ENCODE data around the gene SLC44A3. TPM values are rescaled to one million over a fixed set of nuclear protein-coding genes. Genes with fewer than 3 reads are reported as not detected.

SLC44A3 gene
- total and polyA plus RNA-seq, 2 donors = 4.7 to 6.8 TPM

DNA sequence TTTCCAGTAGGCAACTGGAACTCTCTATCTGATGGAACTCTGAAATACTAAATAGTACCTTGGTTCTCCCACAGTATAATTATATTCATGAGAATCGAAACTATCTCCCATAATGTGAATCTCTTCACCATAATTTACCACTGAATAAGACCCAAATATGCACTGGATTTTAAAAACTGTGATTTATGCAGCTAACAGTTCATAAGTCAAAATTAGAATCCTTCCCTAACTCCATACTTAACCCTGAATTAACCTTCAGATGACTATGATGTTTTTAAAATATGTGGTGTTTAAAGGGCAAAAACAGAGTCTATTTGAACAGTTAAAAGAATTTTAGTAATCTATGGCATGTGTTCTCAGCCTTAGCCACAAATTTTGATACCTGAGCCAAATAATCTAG lies 22.9 kb upstream of the SLC44A3 start:
- Histone ChIP-seq H3K27ac (ENCODE audit: low read depth in 1 of 2, low read length in 1 of 2) (no peak overlapping the region), H3K4me3 (ENCODE audit: low read length in 2 of 2) (no peak overlapping the region), H3K9me3 (ENCODE audit: control insufficient read depth in 2 of 2, insufficient read depth in 1 of 2, low read length in 1 of 2) (no peaks in the 10 kb centered on the region), H3K4me1 (ENCODE audit: control insufficient read depth in 2 of 2, insufficient read depth in 2 of 2, low read length in 2 of 2) (peaks cover 0 to 9% of the 10 kb centered on the region in 2 donors), H3K27me3 (ENCODE audit: control insufficient read depth in 2 of 2, insufficient read depth in 1 of 2, low read length in 1 of 2) (no peaks in the 10 kb centered on the region), H3K36me3 (ENCODE audit: control insufficient read depth in 2 of 2, insufficient read depth in 2 of 2, low read length in 1 of 2) (no peaks in the 10 kb centered on the region)
- DNase-seq (ENCODE audit: low read depth in 6 of 9, low spot score in 9 of 9) = no peak
- 91% methylated on average over 1 of the region's 1 CpG for WGBS

DNA sequence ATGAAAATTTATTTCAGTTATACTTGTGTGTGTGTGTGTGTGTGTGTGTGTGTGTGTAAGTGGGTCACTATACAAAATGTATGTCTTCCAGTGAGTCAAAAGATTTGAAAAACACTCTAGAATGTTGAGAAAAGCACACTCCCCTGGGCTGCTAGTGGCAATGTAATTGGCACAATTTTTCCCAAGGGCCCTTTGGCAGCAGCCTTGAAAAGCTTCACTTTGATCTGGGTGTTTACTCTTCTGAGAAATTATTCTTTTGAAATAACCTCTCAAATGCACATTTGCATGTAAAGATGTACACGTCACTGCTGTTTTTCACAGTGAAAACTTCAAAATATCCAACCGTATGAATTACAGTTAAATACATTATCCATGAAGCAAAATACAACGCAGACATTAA lies 22.1 kb upstream of the SLC44A3 start:
- Histone ChIP-seq H3K4me3 (ENCODE audit: low read length in 2 of 2) (no peak overlapping the region), H3K36me3 (ENCODE audit: control insufficient read depth in 2 of 2, insufficient read depth in 2 of 2, low read length in 1 of 2) (no peaks in the 10 kb centered on the region), H3K9me3 (ENCODE audit: control insufficient read depth in 2 of 2, insufficient read depth in 1 of 2, low read length in 1 of 2) (no peaks in the 10 kb centered on the region), H3K27me3 (ENCODE audit: control insufficient read depth in 2 of 2, insufficient read depth in 1 of 2, low read length in 1 of 2) (no peaks in the 10 kb centered on the region), H3K27ac (ENCODE audit: low read depth in 1 of 2, low read length in 1 of 2) (no peak overlapping the region), H3K4me1 (ENCODE audit: control insufficient read depth in 2 of 2, insufficient read depth in 2 of 2, low read length in 2 of 2) (peaks cover 0 to 13% of the 10 kb centered on the region in 2 donors)
- DNase-seq (ENCODE audit: low read depth in 6 of 9, low spot score in 9 of 9) = no peak
- 96% methylated on average over 3 of the region's 3 CpGs for WGBS

DNA sequence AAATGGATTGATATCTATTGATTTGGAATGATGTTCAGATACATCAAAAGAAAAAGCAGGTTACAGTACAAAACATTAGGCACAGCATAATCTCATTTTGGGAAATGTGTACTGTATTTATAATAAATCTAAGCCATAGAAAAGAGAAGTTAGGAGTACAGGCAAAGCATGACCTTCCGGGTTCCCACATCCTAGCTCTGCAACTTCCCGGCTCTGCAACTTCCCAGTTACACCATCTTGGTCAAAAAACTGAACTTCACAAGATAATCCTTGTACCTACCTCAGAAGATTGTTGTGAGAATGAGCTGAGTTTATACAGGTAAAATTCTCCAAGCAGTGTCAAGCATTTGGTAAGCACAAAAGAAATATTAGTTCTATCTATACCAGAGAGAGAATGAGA lies 21.7 kb upstream of the SLC44A3 start:
- H3K4me3 ChIP-seq (ENCODE audit: low read length in 2 of 2) = no peak overlapping the region
- no peak for DNase-seq (ENCODE audit: low read depth in 6 of 9, low spot score in 9 of 9)
- no peaks in the 10 kb centered on the region for H3K9me3 ChIP-seq (ENCODE audit: control insufficient read depth in 2 of 2, insufficient read depth in 1 of 2, low read length in 1 of 2)
- H3K4me1 ChIP-seq (ENCODE audit: control insufficient read depth in 2 of 2, insufficient read depth in 2 of 2, low read length in 2 of 2) = peaks cover 0 to 17% of the 10 kb centered on the region in 2 donors
- H3K27ac ChIP-seq (ENCODE audit: low read depth in 1 of 2, low read length in 1 of 2) = no peak overlapping the region
- H3K36me3 ChIP-seq (ENCODE audit: control insufficient read depth in 2 of 2, insufficient read depth in 2 of 2, low read length in 1 of 2) = no peaks in the 10 kb centered on the region
- 86% methylated on average over 2 of the region's 2 CpGs for WGBS
- H3K27me3 ChIP-seq (ENCODE audit: control insufficient read depth in 2 of 2, insufficient read depth in 1 of 2, low read length in 1 of 2) = no peaks in the 10 kb centered on the region

DNA sequence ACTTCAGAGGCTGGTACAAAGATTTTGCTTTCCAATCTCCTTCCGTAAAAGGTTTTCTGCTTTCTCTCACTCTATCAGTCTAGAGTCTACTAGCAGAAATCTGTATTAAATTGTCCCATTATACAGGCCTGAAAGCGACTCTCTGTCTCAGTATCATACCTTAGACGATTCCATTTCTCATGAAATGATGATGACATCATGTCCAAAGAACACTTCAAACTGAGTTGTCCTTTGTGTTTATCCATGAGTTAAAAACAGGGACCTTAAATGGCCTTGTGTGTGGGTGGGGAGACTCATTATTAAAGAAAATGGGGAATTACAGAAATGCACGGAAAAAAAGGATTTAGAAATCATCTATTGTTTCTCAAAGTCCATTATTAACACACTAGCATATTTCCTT lies 21.0 kb upstream of the SLC44A3 start:
- DNase-seq (ENCODE audit: low read depth in 6 of 9, low spot score in 9 of 9) = no peak
- H3K4me3 ChIP-seq (ENCODE audit: low read length in 2 of 2) = no peak overlapping the region
- no peak overlapping the region for H3K27ac ChIP-seq (ENCODE audit: low read depth in 1 of 2, low read length in 1 of 2)
- H3K36me3 ChIP-seq (ENCODE audit: control insufficient read depth in 2 of 2, insufficient read depth in 2 of 2, low read length in 1 of 2) = no peaks in the 10 kb centered on the region
- WGBS = 97% methylated on average over 4 of the region's 4 CpGs
- peaks cover 0 to 24% of the 10 kb centered on the region in 2 donors for H3K4me1 ChIP-seq (ENCODE audit: control insufficient read depth in 2 of 2, insufficient read depth in 2 of 2, low read length in 2 of 2)
- H3K27me3 ChIP-seq (ENCODE audit: control insufficient read depth in 2 of 2, insufficient read depth in 1 of 2, low read length in 1 of 2) = no peaks in the 10 kb centered on the region
- H3K9me3 ChIP-seq (ENCODE audit: control insufficient read depth in 2 of 2, insufficient read depth in 1 of 2, low read length in 1 of 2) = no peaks in the 10 kb centered on the region

DNA sequence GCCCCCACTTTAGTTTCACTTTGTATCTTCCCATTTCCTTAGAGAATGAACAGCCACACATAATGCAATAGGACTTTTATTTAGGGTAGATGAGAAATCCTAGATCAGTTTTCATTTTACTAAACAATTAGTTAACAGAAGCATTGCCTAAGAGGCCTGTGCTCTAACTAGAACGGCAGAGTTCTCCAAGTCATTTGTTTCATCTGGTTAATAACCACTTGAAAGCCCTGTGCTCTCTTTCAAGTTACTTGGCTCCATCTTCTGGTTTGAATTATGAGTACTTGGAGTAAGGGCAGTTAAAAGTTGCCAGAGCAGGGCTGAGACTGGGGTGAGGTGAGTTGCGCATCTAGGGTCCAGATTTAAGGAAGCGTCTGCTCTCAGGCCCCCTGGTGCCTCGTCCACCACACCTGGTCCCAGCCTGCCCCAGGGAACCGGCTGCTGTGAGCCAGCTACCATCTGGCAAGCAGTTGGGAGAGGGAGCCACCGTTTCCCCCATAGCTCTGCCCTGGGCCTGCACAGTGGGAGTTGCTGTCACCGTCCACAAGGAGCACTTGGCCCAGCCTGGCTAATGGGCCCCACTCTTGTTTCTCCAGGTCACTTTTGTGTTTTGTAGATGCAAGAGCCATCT lies 18.1 kb upstream of the SLC44A3 start:
- Histone ChIP-seq H3K36me3 (ENCODE audit: control insufficient read depth in 2 of 2, insufficient read depth in 2 of 2, low read length in 1 of 2) (no peaks in the 10 kb centered on the region), H3K4me3 (ENCODE audit: low read length in 2 of 2) (no peak overlapping the region), H3K27me3 (ENCODE audit: control insufficient read depth in 2 of 2, insufficient read depth in 1 of 2, low read length in 1 of 2) (no peaks in the 10 kb centered on the region), H3K4me1 (ENCODE audit: control insufficient read depth in 2 of 2, insufficient read depth in 2 of 2, low read length in 2 of 2) (peaks cover 0 to 29% of the 10 kb centered on the region in 2 donors), H3K27ac (ENCODE audit: low read depth in 1 of 2, low read length in 1 of 2) (peak overlapping the region in 1 of 2 donors; percentile 10), H3K9me3 (ENCODE audit: control insufficient read depth in 2 of 2, insufficient read depth in 1 of 2, low read length in 1 of 2) (no peaks in the 10 kb centered on the region)
- DNase-seq (ENCODE audit: low read depth in 6 of 9, low spot score in 9 of 9) = peak in 2 of 9 donors; percentile 41 to 70
- 60% methylated on average over 7 of the region's 7 CpGs for WGBS

DNA sequence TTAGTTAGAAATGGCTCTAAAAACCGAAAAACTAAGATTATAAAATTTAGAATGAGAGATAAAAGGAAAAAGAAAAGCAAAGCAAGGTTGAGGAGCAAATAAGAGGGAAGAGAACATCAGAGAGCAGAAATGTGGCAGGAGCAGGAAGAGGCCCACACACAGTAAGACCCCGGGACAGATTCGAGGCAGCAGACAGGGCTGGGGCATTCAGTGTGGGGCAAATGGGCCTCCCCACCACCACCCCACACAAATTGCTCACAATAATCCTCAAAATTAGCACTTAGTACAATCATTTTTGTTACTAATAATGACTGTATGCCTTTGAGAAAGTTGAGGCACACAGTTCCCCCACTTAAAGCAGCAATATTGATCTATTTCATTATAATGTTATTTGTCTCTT lies 17.1 kb upstream of the SLC44A3 start:
- peak in 1 of 9 donors; percentile 10 for DNase-seq (ENCODE audit: low read depth in 6 of 9, low spot score in 9 of 9)
- Histone ChIP-seq H3K36me3 (ENCODE audit: control insufficient read depth in 2 of 2, insufficient read depth in 2 of 2, low read length in 1 of 2) (no peaks in the 10 kb centered on the region), H3K27ac (ENCODE audit: low read depth in 1 of 2, low read length in 1 of 2) (no peak overlapping the region), H3K27me3 (ENCODE audit: control insufficient read depth in 2 of 2, insufficient read depth in 1 of 2, low read length in 1 of 2) (no peaks in the 10 kb centered on the region), H3K9me3 (ENCODE audit: control insufficient read depth in 2 of 2, insufficient read depth in 1 of 2, low read length in 1 of 2) (no peaks in the 10 kb centered on the region), H3K4me3 (ENCODE audit: low read length in 2 of 2) (no peak overlapping the region), H3K4me1 (ENCODE audit: control insufficient read depth in 2 of 2, insufficient read depth in 2 of 2, low read length in 2 of 2) (peaks cover 0 to 36% of the 10 kb centered on the region in 2 donors)
- WGBS = 73% methylated on average over 3 of the region's 3 CpGs

DNA sequence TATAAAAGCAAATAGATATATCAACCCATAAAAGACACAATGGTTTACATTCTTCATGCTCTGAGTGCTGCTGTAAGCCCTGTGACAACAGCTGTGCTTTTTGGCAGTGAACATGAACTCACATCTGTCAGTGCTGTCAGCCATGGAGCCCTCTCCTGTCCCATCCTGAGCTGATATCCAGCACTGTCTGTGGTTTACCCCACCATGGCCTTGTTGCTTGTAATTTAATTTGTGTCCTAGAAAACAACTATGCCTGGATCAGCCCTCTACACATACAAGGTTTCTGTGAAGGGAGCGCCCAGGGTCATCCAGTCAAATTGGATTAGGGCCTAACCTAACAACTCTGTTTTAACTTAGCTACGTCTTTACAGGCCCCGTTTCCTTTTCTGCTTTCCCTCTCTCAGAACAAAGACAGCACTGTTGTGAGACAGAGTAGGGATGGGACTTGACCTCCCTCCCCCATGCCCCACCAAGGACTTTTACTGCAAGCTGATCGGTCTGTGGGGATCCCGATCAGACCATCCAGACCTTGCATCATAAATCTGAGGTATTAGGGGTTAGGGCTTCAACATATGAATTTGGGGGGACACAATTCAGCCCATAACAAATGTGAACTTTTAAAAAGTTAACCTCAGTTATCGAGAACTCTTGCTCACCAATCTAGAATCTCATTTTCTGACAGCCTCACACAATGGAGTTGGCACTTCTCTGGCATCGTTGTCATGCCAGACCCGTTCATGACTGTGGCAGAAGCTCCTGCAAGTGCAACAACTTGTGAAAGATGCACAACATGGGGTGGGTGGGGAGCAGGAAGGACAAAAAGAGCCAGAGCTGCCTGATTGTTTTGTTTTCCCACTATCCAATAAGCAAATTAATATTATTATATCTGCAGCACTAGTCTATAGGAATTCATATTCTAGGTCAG lies 16.4 kb upstream of the SLC44A3 start:
- no peak for DNase-seq (ENCODE audit: low read depth in 6 of 9, low spot score in 9 of 9)

DNA sequence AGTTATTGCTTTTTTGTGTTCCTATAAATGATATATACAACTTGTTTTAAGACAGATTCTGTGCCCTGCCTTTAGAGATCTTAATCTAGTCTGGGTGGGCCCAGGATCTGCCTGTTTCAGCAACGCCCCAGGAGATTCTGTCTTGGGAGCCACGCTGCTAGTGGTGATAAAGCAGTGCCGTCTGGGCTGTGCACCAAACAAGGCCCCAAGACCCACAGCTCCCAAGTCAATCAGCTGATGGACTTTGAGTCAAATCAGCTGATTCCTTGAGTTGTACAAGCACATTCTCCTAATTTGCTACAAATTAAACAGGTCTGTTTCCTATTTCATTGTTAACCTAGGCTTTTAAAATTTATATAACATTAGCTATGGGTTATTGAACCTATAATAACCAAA lies 15.7 kb upstream of the SLC44A3 start:
- peaks cover 0 to 44% of the 10 kb centered on the region in 2 donors for H3K4me1 ChIP-seq (ENCODE audit: control insufficient read depth in 2 of 2, insufficient read depth in 2 of 2, low read length in 2 of 2)
- no peak overlapping the region for H3K4me3 ChIP-seq (ENCODE audit: low read length in 2 of 2)
- H3K27ac ChIP-seq (ENCODE audit: low read depth in 1 of 2, low read length in 1 of 2) = no peak overlapping the region
- H3K27me3 ChIP-seq (ENCODE audit: control insufficient read depth in 2 of 2, insufficient read depth in 1 of 2, low read length in 1 of 2) = no peaks in the 10 kb centered on the region
- DNase-seq (ENCODE audit: low read depth in 6 of 9, low spot score in 9 of 9) = no peak
- 97% methylated on average over 3 of the region's 3 CpGs for WGBS
- H3K36me3 ChIP-seq (ENCODE audit: control insufficient read depth in 2 of 2, insufficient read depth in 2 of 2, low read length in 1 of 2) = no peaks in the 10 kb centered on the region
- H3K9me3 ChIP-seq (ENCODE audit: control insufficient read depth in 2 of 2, insufficient read depth in 1 of 2, low read length in 1 of 2) = no peaks in the 10 kb centered on the region

More for the DNA sequence above, 16.4 kb upstream of the SLC44A3 start:
- H3K9me3 ChIP-seq (ENCODE audit: control insufficient read depth in 2 of 2, insufficient read depth in 1 of 2, low read length in 1 of 2) = no peaks in the 10 kb centered on the region
- H3K36me3 ChIP-seq (ENCODE audit: control insufficient read depth in 2 of 2, insufficient read depth in 2 of 2, low read length in 1 of 2) = no peaks in the 10 kb centered on the region
- no peak overlapping the region for H3K4me3 ChIP-seq (ENCODE audit: low read length in 2 of 2)
- 96% methylated on average over 8 of the region's 8 CpGs for WGBS
- peaks cover 0 to 42% of the 10 kb centered on the region in 2 donors for H3K4me1 ChIP-seq (ENCODE audit: control insufficient read depth in 2 of 2, insufficient read depth in 2 of 2, low read length in 2 of 2)
- H3K27ac ChIP-seq (ENCODE audit: low read depth in 1 of 2, low read length in 1 of 2) = no peak overlapping the region
- H3K27me3 ChIP-seq (ENCODE audit: control insufficient read depth in 2 of 2, insufficient read depth in 1 of 2, low read length in 1 of 2) = no peaks in the 10 kb centered on the region

DNA sequence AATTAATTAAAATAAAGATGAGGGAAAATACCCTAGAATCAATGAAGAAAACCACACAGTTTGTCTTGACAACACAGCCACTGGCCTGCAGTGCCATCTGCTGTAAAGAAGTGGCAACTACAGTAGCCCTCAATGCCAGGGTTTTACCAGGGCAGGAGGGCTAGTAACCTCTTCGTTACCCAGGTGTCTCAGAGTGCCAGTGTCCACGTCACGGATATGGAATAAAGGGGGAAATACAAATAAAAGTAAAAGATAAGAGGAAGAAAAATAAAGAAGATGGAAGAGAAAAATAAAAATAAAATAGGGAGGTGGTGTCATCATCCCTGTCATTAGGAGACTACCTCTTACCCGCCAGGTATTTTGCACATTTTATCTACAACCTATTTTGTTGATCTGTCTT lies 14.2 kb upstream of the SLC44A3 start:
- H3K27me3 ChIP-seq (ENCODE audit: control insufficient read depth in 2 of 2, insufficient read depth in 1 of 2, low read length in 1 of 2) = no peaks in the 10 kb centered on the region
- no peak overlapping the region for H3K4me3 ChIP-seq (ENCODE audit: low read length in 2 of 2)
- peaks cover 0 to 44% of the 10 kb centered on the region in 2 donors for H3K4me1 ChIP-seq (ENCODE audit: control insufficient read depth in 2 of 2, insufficient read depth in 2 of 2, low read length in 2 of 2)
- H3K27ac ChIP-seq (ENCODE audit: low read depth in 1 of 2, low read length in 1 of 2) = no peak overlapping the region
- H3K9me3 ChIP-seq (ENCODE audit: control insufficient read depth in 2 of 2, insufficient read depth in 1 of 2, low read length in 1 of 2) = no peaks in the 10 kb centered on the region
- no peaks in the 10 kb centered on the region for H3K36me3 ChIP-seq (ENCODE audit: control insufficient read depth in 2 of 2, insufficient read depth in 2 of 2, low read length in 1 of 2)
- peak in 8 of 9 donors; percentile 19 to 70 (median 43) for DNase-seq (ENCODE audit: low read depth in 6 of 9, low spot score in 9 of 9)
- whole genome bisulfite sequencing = 28% methylated on average over 4 of the region's 4 CpGs

Measured in thymus (tissue), 11 donors.